OCI-LY3 (cell line): ENCODE data around the gene TTK.

Experiments
- CTCF ChIP-seq: fragments of 200-600, 300-600 bp; sonication (generic); IDR thresholded peaks from 2 replicates; pipeline ENCODE4 v1.5.1; 2014; ENCODE audit warnings: antibody characterized with exemption, low read length, low read depth
- EZH2phosphoT487 ChIP-seq: fragments of 200-600 bp; shearing (Covaris generic); IDR thresholded peaks from 2 replicates; pipeline ENCODE4 v1.6.1; 2018; ENCODE audit warnings: antibody characterized with exemption, mixed run types, low read depth

- TF ChIP-seq CTCF (no peak), EZH2phosphoT487 (no peak)
Observed at GRCh38 chr6:80001337-80001736, 3.1 kb upstream of the TTK start.
